ENCODE measurements around the gene DHFR.

The DHFR gene

GRCh38 chr5:80654391-80655230 is at the start of gene DHFR, which contains the start of gene MSH3:
Gene DHFR (minus strand): TSS chr5:80654983. CDS start chr5:80654489, 494 bp downstream.
Gene MSH3 (plus strand): TSS chr5:80654652. CDS start chr5:80654728, 76 bp downstream.
- ChIA-PET CTCF (interaction anchor here (2.9 to 3.8 kb wide), 2 partner anchors 17 to 173 kb away, joined by 13 to 22 read pairs; no protein-coding TSS in a partner anchor), POLR2A (interaction anchor here (0.6 kb wide), 2 partner anchors 22 to 163 kb away, joined by 3 read pairs; no protein-coding TSS in a partner anchor)
- H3K4me3 ChIP-seq (ENCODE audit: low read depth, low read length): peak within 1 kb of the TSS; percentile 88
- no peak for TF ChIP-seq CTCF (IDR thresholded peaks at IDR 0.05; ENCODE audit: insufficient read depth, low read length, missing control alignments)
- peak; percentile 38 for DNase-seq (ENCODE audit: low read depth, low spot score)

- DNase-seq (ENCODE audit: low read depth, low spot score): no peak
- CTCF ChIA-PET: interaction anchor here (1.7 kb wide), 1 partner anchor 595 kb away, joined by 4 read pairs; no protein-coding TSS in a partner anchor
- no peak overlapping the region for H3K4me3 ChIP-seq (ENCODE audit: low read depth, low read length)
- TF ChIP-seq CTCF (IDR thresholded peaks at IDR 0.05; ENCODE audit: insufficient read depth, low read length, missing control alignments): no peak
- POLR2A ChIA-PET: no interaction called here
These were observed 49.4 kb upstream of the DHFR start for GRCh38 chr5:80704221-80704620.

- no peak for TF ChIP-seq CTCF (IDR thresholded peaks at IDR 0.05; ENCODE audit: insufficient read depth, low read length, missing control alignments)
- DNase-seq (ENCODE audit: low read depth, low spot score): no peak
- no peak overlapping the region for H3K4me3 ChIP-seq (ENCODE audit: low read depth, low read length)
- ChIA-PET CTCF (interaction anchor here (1.7 kb wide), 1 partner anchor 596 kb away, joined by 4 read pairs; no protein-coding TSS in a partner anchor), POLR2A (no interaction called here)
These were observed 49.0 kb upstream of the DHFR start for GRCh38 chr5:80703747-80704146.

- no peak for TF ChIP-seq CTCF (IDR thresholded peaks at IDR 0.05; ENCODE audit: insufficient read depth, low read length, missing control alignments)
- no peak overlapping the region for H3K4me3 ChIP-seq (ENCODE audit: low read depth, low read length)
- CTCF ChIA-PET: interaction anchor here (1.7 kb wide), 1 partner anchor 596 kb away, joined by 4 read pairs; no protein-coding TSS in a partner anchor
- DNase-seq (ENCODE audit: low read depth, low spot score): no peak
- POLR2A ChIA-PET: no interaction called here
These were observed 48.5 kb upstream of the DHFR start for GRCh38 chr5:80703291-80703690.

- H3K4me3 ChIP-seq (ENCODE audit: low read depth, low read length): no peak overlapping the region
- TF ChIP-seq CTCF (IDR thresholded peaks at IDR 0.05; ENCODE audit: insufficient read depth, low read length, missing control alignments): no peak
- ChIA-PET POLR2A (no interaction called here), CTCF (interaction anchor here (1.0 to 1.5 kb wide), 5 partner anchors 10 to 494 kb away, joined by 3 to 5 read pairs (median 4); no protein-coding TSS in a partner anchor)
- DNase-seq (ENCODE audit: low read depth, low spot score): no peak
These were observed 46.8 kb upstream of the DHFR start for GRCh38 chr5:80701597-80701996.

- CTCF ChIA-PET: interaction anchor here (3.0 kb wide), 1 partner anchor 12 kb away, joined by 13 read pairs; no protein-coding TSS in a partner anchor
- no peak overlapping the region for H3K4me3 ChIP-seq (ENCODE audit: low read depth, low read length)
- TF ChIP-seq CTCF (IDR thresholded peaks at IDR 0.05; ENCODE audit: insufficient read depth, low read length, missing control alignments): no peak
- DNase-seq (ENCODE audit: low read depth, low spot score): no peak
- POLR2A ChIA-PET: no interaction called here
These were observed 43.6 kb upstream of the DHFR start for GRCh38 chr5:80698369-80698768.
